Fibroblast of villous mesenchyme (primary cell): ENCODE measurements around the gene RBM34. TPM values are rescaled to one million over a fixed set of nuclear protein-coding genes. Genes with fewer than 3 reads are reported as not detected.
"Not testable (repeated sequence)": the region's sequence is repeated elsewhere in the genome, so short reads cannot be mapped to it uniquely, and the experiment has no call there.

Source experiments
- DNase-seq: peaks from one replicate; pipeline ENCODE4 v3.0.0-alpha.2; 2010; ENCODE audit warnings: low read depth
- H3K4me3 ChIP-seq: 2 replicates; pipeline ENCODE4 v1.5.1; 2011; ENCODE audit warnings: low read depth, mild to moderate bottlenecking, low read length
- total RNA-seq: library from RNA; depleted of rRNA; stranded (reverse); fragments of >200 nt; gene quantifications from 2 replicates; pipeline ENCODE4 v1.2.3, GENCODE V29; 2012
- TF ChIP-seq, protein P1 (sequence below): IDR thresholded peaks from 2 replicates; pipeline ENCODE4 v1.5.1; 2012; ENCODE audit warnings: low read depth, mild to moderate bottlenecking, low read length; ENCODE audit not compliant: insufficient read depth

Gene RBM34
- total RNA-seq, 1 donor, result 61.7 TPM

GRCh38 chr1:235093696-235094592, 67.1 kb downstream of the RBM34 start:
- peak overlapping the region; percentile 12 for H3K4me3 ChIP-seq
- peak; percentile 72 for DNase-seq
- TF ChIP-seq, protein P1, sequence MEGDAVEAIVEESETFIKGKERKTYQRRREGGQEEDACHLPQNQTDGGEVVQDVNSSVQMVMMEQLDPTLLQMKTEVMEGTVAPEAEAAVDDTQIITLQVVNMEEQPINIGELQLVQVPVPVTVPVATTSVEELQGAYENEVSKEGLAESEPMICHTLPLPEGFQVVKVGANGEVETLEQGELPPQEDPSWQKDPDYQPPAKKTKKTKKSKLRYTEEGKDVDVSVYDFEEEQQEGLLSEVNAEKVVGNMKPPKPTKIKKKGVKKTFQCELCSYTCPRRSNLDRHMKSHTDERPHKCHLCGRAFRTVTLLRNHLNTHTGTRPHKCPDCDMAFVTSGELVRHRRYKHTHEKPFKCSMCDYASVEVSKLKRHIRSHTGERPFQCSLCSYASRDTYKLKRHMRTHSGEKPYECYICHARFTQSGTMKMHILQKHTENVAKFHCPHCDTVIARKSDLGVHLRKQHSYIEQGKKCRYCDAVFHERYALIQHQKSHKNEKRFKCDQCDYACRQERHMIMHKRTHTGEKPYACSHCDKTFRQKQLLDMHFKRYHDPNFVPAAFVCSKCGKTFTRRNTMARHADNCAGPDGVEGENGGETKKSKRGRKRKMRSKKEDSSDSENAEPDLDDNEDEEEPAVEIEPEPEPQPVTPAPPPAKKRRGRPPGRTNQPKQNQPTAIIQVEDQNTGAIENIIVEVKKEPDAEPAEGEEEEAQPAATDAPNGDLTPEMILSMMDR, result peak; percentile 95

DNA sequence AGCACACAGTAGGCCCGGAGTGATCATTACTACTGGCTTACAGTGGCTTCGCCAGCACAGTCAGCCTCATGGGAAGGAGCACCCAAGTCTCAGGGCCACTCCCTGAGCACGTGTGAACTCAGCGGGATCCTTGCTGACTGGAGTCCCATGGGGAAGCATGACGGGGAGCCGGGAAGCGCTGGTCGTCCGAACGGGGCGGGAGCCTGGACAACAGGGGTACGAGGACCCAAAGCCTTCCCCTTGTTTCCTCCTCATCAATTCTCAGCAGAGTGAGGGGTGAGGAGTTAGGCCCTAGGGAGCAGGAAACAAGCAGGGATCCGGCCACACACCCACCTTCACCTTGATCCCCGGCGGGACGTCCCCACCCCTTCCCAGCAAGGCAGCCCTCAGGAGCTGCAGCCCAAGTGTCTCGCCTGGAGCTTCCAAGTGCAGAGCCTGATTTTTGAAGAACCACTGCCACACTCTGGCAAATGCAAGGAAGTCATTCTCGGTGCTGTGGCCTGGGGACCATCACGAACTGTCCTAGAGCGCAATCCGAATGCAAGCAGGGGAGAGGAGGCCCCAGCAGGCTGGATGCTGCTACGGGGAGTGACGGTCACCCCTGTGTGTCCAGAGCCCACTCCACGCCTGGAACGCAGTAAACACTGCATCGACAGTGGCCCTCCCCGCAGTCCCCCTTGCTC, 67.9 kb downstream of the RBM34 start:
- peak; percentile 76 for DNase-seq
- H3K4me3 ChIP-seq, result peak overlapping the region; percentile 12
- TF ChIP-seq, protein P1, result peak; percentile 33

DNA sequence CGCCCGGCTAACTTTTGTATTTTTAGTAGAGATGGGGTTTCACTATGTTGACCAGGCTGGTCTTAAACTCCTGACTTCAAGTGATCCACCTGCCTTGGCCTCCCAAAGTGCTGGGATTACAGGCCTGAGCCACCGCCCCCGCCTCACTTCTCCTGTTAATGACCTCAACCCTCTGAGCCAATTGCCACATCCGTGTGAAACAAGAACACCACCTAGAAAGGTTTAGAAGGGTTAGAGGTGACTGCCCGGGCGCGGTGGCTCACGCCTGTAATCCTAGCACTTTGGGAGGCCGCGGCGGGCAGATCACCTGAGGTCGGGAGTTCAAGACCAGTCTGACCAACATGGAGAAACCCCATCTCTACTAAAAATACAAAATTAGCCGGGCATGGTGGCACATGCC, 68.6 kb downstream of the RBM34 start:
- DNase-seq, result not testable (repeated sequence)

GRCh38 chr1:235092045-235092406, 69.0 kb downstream of the RBM34 start:
- not testable (repeated sequence) for DNase-seq, H3K4me3 ChIP-seq

More for the DNA sequence above, 68.6 kb downstream of the RBM34 start:
- H3K4me3 ChIP-seq, result not testable (repeated sequence)

GRCh38 chr1:235091319-235092044, 69.6 kb downstream of the RBM34 start:
- not testable (repeated sequence) for H3K4me3 ChIP-seq, DNase-seq

DNA sequence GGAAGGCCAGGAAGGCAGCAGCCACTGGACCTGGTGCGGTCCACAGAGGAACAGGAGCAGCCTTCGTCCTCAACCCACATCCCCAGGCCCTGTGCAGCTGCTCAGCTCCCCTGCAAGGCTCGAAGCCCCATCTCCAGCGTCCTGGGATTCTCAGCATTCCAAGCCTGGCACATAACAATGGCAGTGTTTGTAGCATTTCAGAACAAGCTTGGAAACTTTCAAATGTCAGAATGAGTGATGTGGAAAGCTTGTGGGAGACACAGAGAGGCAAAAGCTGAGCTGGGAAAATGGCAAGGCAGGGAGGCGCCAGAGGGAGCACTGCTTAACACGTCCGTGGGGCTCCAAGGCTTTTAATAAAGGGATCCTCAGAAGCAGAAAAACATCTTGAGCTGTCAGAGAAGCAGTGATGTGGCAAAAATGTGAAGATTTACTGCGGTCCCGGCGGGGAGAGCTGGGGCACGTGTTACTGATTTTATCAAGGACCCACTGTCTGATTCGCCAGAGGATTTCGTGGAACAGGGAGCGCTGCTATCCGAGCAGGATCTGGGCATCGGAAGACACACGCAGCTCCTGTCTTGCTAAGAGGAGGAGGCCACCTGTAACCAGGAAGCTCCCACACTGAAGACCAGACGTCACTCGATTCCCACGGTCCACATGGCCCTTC, 70.5 kb downstream of the RBM34 start:
- TF ChIP-seq, protein P1, result no peak
- no peak overlapping the region for H3K4me3 ChIP-seq
- no peak for DNase-seq

DNA sequence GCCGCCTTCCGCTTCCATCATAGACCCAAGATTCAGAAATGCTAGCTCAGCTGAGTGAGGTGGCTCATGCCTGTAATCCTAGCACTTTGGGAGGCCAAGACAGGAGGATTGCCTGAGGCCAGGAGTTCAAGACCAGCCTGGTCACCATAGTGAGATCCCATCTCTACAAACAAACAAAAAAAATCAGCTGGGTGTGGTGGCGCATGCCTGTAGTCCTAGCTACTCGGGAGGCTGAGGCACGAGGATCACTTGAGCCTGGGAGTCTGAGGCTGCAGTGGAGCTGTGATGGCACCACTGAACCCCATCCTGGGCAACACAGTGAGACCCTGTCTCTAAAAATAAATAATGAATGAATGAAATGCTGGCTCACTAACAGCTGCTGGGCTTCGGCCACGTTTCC, 72.1 kb downstream of the RBM34 start:
- no peak for DNase-seq
- H3K4me3 ChIP-seq, result no peak overlapping the region
- TF ChIP-seq, protein P1, result no peak

- DNase-seq, result no peak
- no peak overlapping the region for H3K4me3 ChIP-seq
- TF ChIP-seq, protein P1, result no peak
Observed at GRCh38 chr1:235088430-235088829, 72.6 kb downstream of the RBM34 start.
